ENCODE data around the gene ST8SIA2.

The ST8SIA2 gene

GRCh38 chr15:92430069-92430440 lies 36.4 kb downstream of the ST8SIA2 start:
- no peak for TF ChIP-seq CTCF (IDR thresholded peaks at IDR 0.05; ENCODE audit: low read depth, low read length)
- peaks cover 10% of the 10 kb centered on the region; the same call in 1 of the 2 replicates for H3K36me3 ChIP-seq
- peaks cover 28% of the 10 kb centered on the region for H3K4me1 ChIP-seq
- peak overlapping the region; percentile 27 for H3K4me3 ChIP-seq (ENCODE audit: low read depth, low read length)
- H3K9me3 ChIP-seq: no peaks in the 10 kb centered on the region
- DNase-seq: peak; percentile 64
- no peaks in the 10 kb centered on the region for H3K27me3 ChIP-seq

GRCh38 chr15:92435145-92435544 lies 41.5 kb downstream of the ST8SIA2 start:
- no peak for DNase-seq
- Histone ChIP-seq H3K4me3 (ENCODE audit: low read depth, low read length) (no peak overlapping the region), H3K36me3 (peaks cover 19% of the 10 kb centered on the region), H3K4me1 (peaks cover 12% of the 10 kb centered on the region), H3K9me3 (no peaks in the 10 kb centered on the region), H3K27me3 (no peaks in the 10 kb centered on the region)
- no peak for TF ChIP-seq CTCF (IDR thresholded peaks at IDR 0.05; ENCODE audit: low read depth, low read length)

DNA sequence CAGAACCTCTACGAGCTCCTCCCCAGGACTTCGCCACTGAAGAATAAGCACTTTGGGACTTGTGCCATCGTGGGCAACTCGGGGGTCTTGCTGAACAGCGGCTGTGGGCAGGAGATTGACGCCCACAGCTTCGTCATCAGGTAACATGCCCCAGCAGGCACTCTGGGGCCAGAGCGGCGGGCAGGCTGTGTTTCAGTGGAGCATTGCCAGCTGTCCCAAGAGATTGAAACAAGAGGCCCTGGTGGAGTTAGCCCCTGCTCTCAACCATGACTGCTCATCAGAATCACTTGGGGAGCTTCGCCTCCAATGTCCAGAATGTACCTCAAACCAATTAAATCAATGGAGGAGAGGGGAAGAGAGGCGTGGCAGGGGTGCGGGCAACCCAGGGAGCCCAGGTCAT lies 44.8 kb downstream of the ST8SIA2 start:
- H3K9me3 ChIP-seq: no peaks in the 10 kb centered on the region
- DNase-seq: peak; percentile 52
- no peak for TF ChIP-seq CTCF (IDR thresholded peaks at IDR 0.05; ENCODE audit: low read depth, low read length)
- no peaks in the 10 kb centered on the region; the same call in 1 of the 2 replicates for H3K4me1 ChIP-seq
- no peaks in the 10 kb centered on the region for H3K27me3 ChIP-seq
- peaks cover 11% of the 10 kb centered on the region for H3K36me3 ChIP-seq
- H3K4me3 ChIP-seq (ENCODE audit: low read depth, low read length): no peak overlapping the region

DNA sequence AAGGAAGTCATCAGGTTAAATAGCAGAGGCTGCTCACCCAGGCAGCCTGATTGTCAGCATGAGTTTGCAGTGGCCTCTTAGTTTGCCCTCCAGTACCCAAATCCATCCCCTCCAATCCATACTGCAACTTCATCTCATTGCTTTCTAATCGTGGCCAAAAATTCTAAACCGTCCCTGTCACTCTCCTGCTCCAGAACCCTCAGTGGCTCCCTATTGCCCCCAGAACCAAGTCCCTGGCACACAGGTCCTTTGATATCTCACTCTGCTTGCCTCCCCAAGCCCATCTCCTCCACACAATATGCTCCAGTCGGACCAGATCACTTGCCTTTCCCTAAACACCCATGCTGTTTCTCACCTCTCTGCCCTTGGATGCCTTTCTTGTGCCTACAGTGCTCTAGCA lies 49.7 kb downstream of the ST8SIA2 start:
- Histone ChIP-seq H3K9me3 (no peaks in the 10 kb centered on the region), H3K36me3 (peaks cover 7% of the 10 kb centered on the region)

DNA sequence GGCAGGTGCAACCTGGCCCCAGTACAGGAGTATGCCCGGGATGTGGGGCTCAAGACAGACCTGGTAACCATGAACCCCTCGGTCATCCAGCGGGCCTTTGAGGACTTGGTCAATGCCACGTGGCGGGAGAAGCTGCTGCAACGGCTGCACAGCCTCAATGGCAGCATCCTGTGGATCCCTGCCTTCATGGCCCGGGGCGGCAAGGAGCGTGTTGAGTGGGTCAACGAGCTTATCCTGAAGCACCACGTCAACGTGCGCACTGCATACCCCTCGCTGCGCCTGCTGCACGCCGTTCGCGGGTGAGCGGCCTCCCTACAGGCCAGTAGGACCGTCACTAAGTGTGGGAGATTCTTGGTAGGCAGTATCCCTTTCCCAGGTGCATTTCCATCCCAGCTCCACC lies 51.0 kb downstream of the ST8SIA2 start:
- DNase-seq: no peak
- H3K4me3 ChIP-seq (ENCODE audit: low read depth, low read length): no peak overlapping the region
- no peaks in the 10 kb centered on the region for H3K9me3 ChIP-seq
- no peak for TF ChIP-seq CTCF (IDR thresholded peaks at IDR 0.05; ENCODE audit: low read depth, low read length)
- H3K27me3 ChIP-seq: no peaks in the 10 kb centered on the region
- no peaks in the 10 kb centered on the region for H3K4me1 ChIP-seq
- H3K36me3 ChIP-seq: peaks cover 7% of the 10 kb centered on the region

More for the DNA sequence above, 49.7 kb downstream of the ST8SIA2 start:
- Histone ChIP-seq H3K27me3 (no peaks in the 10 kb centered on the region), H3K4me1 (no peaks in the 10 kb centered on the region; the same call in 1 of the 2 replicates), H3K4me3 (ENCODE audit: low read depth, low read length) (no peak overlapping the region)
- TF ChIP-seq CTCF (IDR thresholded peaks at IDR 0.05; ENCODE audit: low read depth, low read length): no peak
- DNase-seq: no peak

DNA sequence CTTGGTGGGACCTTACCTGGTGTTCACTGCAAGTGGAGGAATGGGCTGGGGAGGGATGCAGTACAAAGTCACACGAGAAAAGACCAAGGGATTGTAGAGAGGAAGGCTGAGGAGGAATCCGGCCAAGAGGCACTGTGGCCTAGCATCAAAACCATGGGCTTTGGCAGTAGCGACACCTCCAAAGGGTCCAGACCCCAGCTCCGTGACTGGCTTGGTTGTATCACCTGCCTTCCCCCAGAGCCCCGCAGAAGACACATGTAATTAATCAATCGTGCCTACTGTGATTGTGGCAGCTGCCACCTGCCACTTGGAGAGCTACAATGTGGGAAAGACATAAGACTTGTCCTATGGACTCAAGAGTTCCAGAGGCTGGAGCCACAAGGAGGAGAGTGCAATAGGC lies 54.7 kb downstream of the ST8SIA2 start:
- no peak for TF ChIP-seq CTCF (IDR thresholded peaks at IDR 0.05; ENCODE audit: low read depth, low read length)
- no peak for DNase-seq
- H3K36me3 ChIP-seq: peaks cover 5% of the 10 kb centered on the region
- no peaks in the 10 kb centered on the region for H3K9me3 ChIP-seq
- H3K27me3 ChIP-seq: no peaks in the 10 kb centered on the region
- H3K4me3 ChIP-seq (ENCODE audit: low read depth, low read length): no peak overlapping the region
- H3K4me1 ChIP-seq: no peaks in the 10 kb centered on the region

Data from BE2C (cell line).